GM23248 (cell line): ENCODE measurements around the gene PRR3. TPM values are rescaled to one million over a fixed set of nuclear protein-coding genes. Genes with fewer than 3 reads are reported as not detected.

Experiments used
- DNase-seq: peaks from one replicate; pipeline ENCODE4 v3.0.0-alpha.2; 2015
- H2AFZ ChIP-seq: fragments of 200-600 bp; sonication (generic); 2 replicates; pipeline ENCODE4 v1.6.1; 2016; ENCODE audit warnings: antibody characterized with exemption
- H3F3A ChIP-seq: fragments of 200-600 bp; sonication (generic); 2 replicates; pipeline ENCODE4 v1.6.1; 2016; ENCODE audit warnings: mild to moderate bottlenecking, antibody characterized with exemption, mixed run types; ENCODE audit not compliant: insufficient read depth
- H3K27ac ChIP-seq: fragments of 200-600 bp; sonication (generic); 2 replicates; pipeline ENCODE4 v1.5.1; 2016; ENCODE audit warnings: mild to moderate bottlenecking
- H3K27me3 ChIP-seq: fragments of 200-600 bp; sonication (generic); replicated peaks from 2 replicates; pipeline ENCODE4 v1.6.1; 2016; ENCODE audit warnings: mild to moderate bottlenecking; ENCODE audit not compliant: insufficient read depth
- H3K36me3 ChIP-seq: fragments of 200-600 bp; sonication (generic); 2 replicates; pipeline ENCODE4 v1.6.1; 2016; ENCODE audit warnings: low read depth, mild to moderate bottlenecking
- H3K4me1 ChIP-seq: fragments of 200-600 bp; sonication (generic); 2 replicates; pipeline ENCODE4 v1.6.1; 2016; ENCODE audit warnings: mild to moderate bottlenecking; ENCODE audit not compliant: insufficient read depth
- H3K4me2 ChIP-seq: fragments of 200-600 bp; sonication (generic); one replicate; pipeline ENCODE4 v1.6.1; 2016; ENCODE audit warnings: mild to moderate bottlenecking; ENCODE audit not compliant: unreplicated experiment
- H3K4me3 ChIP-seq: fragments of 200-600 bp; sonication (generic); 2 replicates; pipeline ENCODE4 v1.5.1; 2016; ENCODE audit warnings: mild to moderate bottlenecking
- H3K79me2 ChIP-seq: fragments of 200-600 bp; sonication (generic); 2 replicates; pipeline ENCODE4 v1.6.1; 2016; ENCODE audit warnings: mild to moderate bottlenecking; ENCODE audit not compliant: insufficient read depth
- H3K9ac ChIP-seq: fragments of 200-600 bp; sonication (generic); 2 replicates; pipeline ENCODE4 v1.6.1; 2016; ENCODE audit warnings: mild to moderate bottlenecking
- H3K9me2 ChIP-seq: fragments of 200-600 bp; sonication (generic); 2 replicates; pipeline ENCODE4 v1.6.1; 2016; ENCODE audit warnings: mixed run types, mild to moderate bottlenecking, moderate library complexity; ENCODE audit not compliant: insufficient read depth
- H3K9me3 ChIP-seq: fragments of 200-600 bp; sonication (generic); one replicate; pipeline ENCODE4 v1.6.1; 2017; ENCODE audit warnings: low read depth
- H4K20me1 ChIP-seq: fragments of 200-600 bp; sonication (generic); 2 replicates; pipeline ENCODE4 v1.6.0; 2016; ENCODE audit not compliant: insufficient read depth
- EZH2 ChIP-seq: fragments of 200-600 bp; sonication (generic); IDR thresholded peaks from 2 replicates; pipeline ENCODE4 v1.6.1; 2018; ENCODE audit warnings: antibody characterized with exemption, mild to moderate bottlenecking; ENCODE audit not compliant: insufficient read depth, poor library complexity, severe bottlenecking
- EZH2phosphoT487 ChIP-seq: fragments of 200-600 bp; sonication (generic); IDR thresholded peaks from 2 replicates; pipeline ENCODE4 v1.6.1; 2018; ENCODE audit warnings: antibody characterized with exemption, moderate library complexity, mild to moderate bottlenecking, low read depth; ENCODE audit not compliant: insufficient read depth
- WGBS, 2 experiments: methylation state at CpG; one replicate each; pipeline ENCODE4 v1.1.6; 2015 to 2017; ENCODE audit warnings: low lambda C conversion rate in 2 of 2, low coverage in 1 of 2; ENCODE audit errors: missing lambda C conversion rate in 2 of 2; 5-methylcytosine and 5-hydroxymethylcytosine counted together
- in situ Hi-C: fragments of 300-500 bp; cut with MboI; formaldehyde crosslinking; loops from 2 replicates; pipeline ENCODE4 v1.15.0; 2020
- polyA plus RNA-seq: library from polyadenylated mRNA; unstranded; fragments of >200 nt; fragmentation: Nextera tagmentation; extraction: Ambion mirVana; gene quantifications from 2 replicates; pipeline ENCODE4 v1.2.1, GENCODE V29; 2016
- total RNA-seq: library from RNA; depleted of rRNA; stranded (reverse); fragments of >200 nt; shearing (Covaris generic); gene quantifications from 2 replicates; pipeline ENCODE4 v1.2.3, GENCODE V29; 2014

The PRR3 gene
- total and polyA plus RNA-seq, 2 experiments from 2014 or later: 6.5 to 7.1 TPM

GRCh38 chr6:30530014-30530413 lies 27.1 kb upstream of the PRR3 start:
- no peaks in the 10 kb centered on the region for H3K27me3 ChIP-seq
- no peak overlapping the region for H3K4me2 ChIP-seq
- H3K79me2 ChIP-seq: no peaks in the 10 kb centered on the region
- H3K9ac ChIP-seq: no peak overlapping the region
- H3K9me2 ChIP-seq: no peaks in the 10 kb centered on the region
- H2AFZ ChIP-seq: no peak overlapping the region
- no peak overlapping the region for H3K27ac ChIP-seq
- H3K9me3 ChIP-seq: no peaks in the 10 kb centered on the region
- no peak for TF ChIP-seq EZH2phosphoT487
- TF ChIP-seq EZH2: no peak
- DNase-seq: no peak
- no peak overlapping the region for H3K4me3 ChIP-seq
- H3F3A ChIP-seq: peaks cover 11% of the 10 kb centered on the region; the same call in 1 of the 2 replicates
- in situ Hi-C loops: no loop called here
- no peaks in the 10 kb centered on the region for H3K36me3 ChIP-seq
- H4K20me1 ChIP-seq: no peaks in the 10 kb centered on the region
- H3K4me1 ChIP-seq: peaks cover 9% of the 10 kb centered on the region
- 75 to 78% methylated on average over 2 of the region's 2 CpGs for WGBS, 2 experiments

- Histone ChIP-seq H4K20me1 (no peaks in the 10 kb centered on the region), H3K79me2 (no peaks in the 10 kb centered on the region), H3F3A (0 out of 2 replicates have a peak, but pooled peaks cover 4% of the 10 kb centered on the region), H3K9me3 (no peaks in the 10 kb centered on the region), H3K4me1 (no peaks in the 10 kb centered on the region), H3K9ac (no peak overlapping the region), H2AFZ (no peak overlapping the region), H3K4me3 (no peak overlapping the region), H3K9me2 (no peaks in the 10 kb centered on the region), H3K36me3 (no peaks in the 10 kb centered on the region), H3K4me2 (no peak overlapping the region), H3K27ac (no peak overlapping the region), H3K27me3 (no peaks in the 10 kb centered on the region)
- no peak for TF ChIP-seq EZH2
- TF ChIP-seq EZH2phosphoT487: no peak
- in situ Hi-C loops: no loop called here
- no peak for DNase-seq
- 89 to 90% methylated on average over 15 of the region's 15 CpGs for WGBS, 2 experiments
Measured at GRCh38 chr6:30533460-30534294, 23.4 kb upstream of the PRR3 start.

- no peaks in the 10 kb centered on the region for H3K27me3 ChIP-seq
- no peaks in the 10 kb centered on the region for H3K79me2 ChIP-seq
- H3K4me3 ChIP-seq: no peak overlapping the region
- no peaks in the 10 kb centered on the region for H3K36me3 ChIP-seq
- no peak for DNase-seq
- in situ Hi-C loops: loop anchor here (5.0 kb wide), 1 partner anchor 56 kb away; no protein-coding TSS in a partner anchor
- no peak overlapping the region for H3K4me2 ChIP-seq
- no peak overlapping the region for H3K27ac ChIP-seq
- no peaks in the 10 kb centered on the region for H3K9me2 ChIP-seq
- no peak overlapping the region for H2AFZ ChIP-seq
- peaks cover 2% of the 10 kb centered on the region; the same call in 1 of the 2 replicates for H3F3A ChIP-seq
- no peaks in the 10 kb centered on the region for H4K20me1 ChIP-seq
- no peak for TF ChIP-seq EZH2phosphoT487
- no peak for TF ChIP-seq EZH2
- 83 to 88% methylated on average over 3 of the region's 3 CpGs for WGBS, 2 experiments
- no peaks in the 10 kb centered on the region for H3K9me3 ChIP-seq
- no peaks in the 10 kb centered on the region for H3K4me1 ChIP-seq
- H3K9ac ChIP-seq: no peak overlapping the region
Measured at GRCh38 chr6:30537931-30538330, 19.2 kb upstream of the PRR3 start.

GRCh38 chr6:30541515-30542403 lies 15.3 kb upstream of the PRR3 start:
- no peaks in the 10 kb centered on the region for H3K27me3 ChIP-seq
- H3K4me1 ChIP-seq: peaks cover 3% of the 10 kb centered on the region
- H3K4me3 ChIP-seq: peak overlapping the region; percentile 66
- no peak overlapping the region for H3K27ac ChIP-seq
- H4K20me1 ChIP-seq: no peaks in the 10 kb centered on the region
- 19% methylated on average over 23 of the region's 23 CpGs for WGBS, 2 experiments
- H3K79me2 ChIP-seq: no peaks in the 10 kb centered on the region
- no peaks in the 10 kb centered on the region for H3K9me3 ChIP-seq
- H3K4me2 ChIP-seq: peak overlapping the region; percentile 72
- peak overlapping the region; percentile 24 for H3K9ac ChIP-seq
- no peaks in the 10 kb centered on the region; the same call in 1 of the 2 replicates for H3K36me3 ChIP-seq
- in situ Hi-C loops: no loop called here
- no peak for TF ChIP-seq EZH2phosphoT487
- no peak for TF ChIP-seq EZH2
- DNase-seq: peak; percentile 82
- H3F3A ChIP-seq: peaks cover 20% of the 10 kb centered on the region
- H2AFZ ChIP-seq: peak overlapping the region; percentile 72
- no peaks in the 10 kb centered on the region for H3K9me2 ChIP-seq
